Mesenchymal stem cell (in vitro differentiated cells and primary cell): ENCODE data around the gene CXCR2.

Experiments used
- DNase-seq: peaks from one replicate; pipeline ENCODE4 v3.0.0-alpha.2; 2013
- H2AFZ ChIP-seq: one replicate; pipeline ENCODE4 v1.6.1; 2013; ENCODE audit warnings: low read depth, mild to moderate bottlenecking, control low read depth, inconsistent platforms, low read length, moderate library complexity
- H2AK5ac ChIP-seq: 2 replicates; pipeline ENCODE4 v1.6.1; 2013; ENCODE audit warnings: low read length, moderate library complexity, mild to moderate bottlenecking, inconsistent platforms; ENCODE audit not compliant: severe bottlenecking
- H2BK120ac ChIP-seq: one replicate; pipeline ENCODE4 v1.6.1; 2013; ENCODE audit warnings: low read depth, mild to moderate bottlenecking, inconsistent platforms, low read length, moderate library complexity
- H2BK12ac ChIP-seq, 2 experiments: one replicate each; pipeline ENCODE4 v1.6.1; 2013; ENCODE audit warnings: inconsistent platforms in 2 of 2, low read length in 2 of 2, mild to moderate bottlenecking in 2 of 2, moderate library complexity in 2 of 2, control low read depth in 1 of 2
- H2BK15ac ChIP-seq: one replicate; pipeline ENCODE4 v1.6.1; 2013; ENCODE audit warnings: mild to moderate bottlenecking, low read depth, inconsistent platforms; ENCODE audit not compliant: poor library complexity, severe bottlenecking
- H2BK5ac ChIP-seq: 2 replicates; pipeline ENCODE4 v1.6.1; 2013; ENCODE audit warnings: low read depth, mild to moderate bottlenecking, low read length, control low read depth, inconsistent platforms; ENCODE audit not compliant: poor library complexity, severe bottlenecking
- H3K14ac ChIP-seq, 2 experiments: one replicate each; pipeline ENCODE4 v1.6.1; 2013; ENCODE audit warnings: inconsistent platforms in 2 of 2, low read length in 2 of 2, control low read depth in 1 of 2, mild to moderate bottlenecking in 1 of 2, moderate library complexity in 1 of 2
- H3K18ac ChIP-seq, 2 experiments: one replicate each; pipeline ENCODE4 v1.6.1; 2013; ENCODE audit warnings: inconsistent platforms in 2 of 2, low read length in 2 of 2, control low read depth in 1 of 2, low read depth in 1 of 2, mild to moderate bottlenecking in 1 of 2
- H3K23ac ChIP-seq, 2 experiments: one replicate each; pipeline ENCODE4 v1.6.1; 2013; ENCODE audit warnings: inconsistent platforms in 2 of 2, low read length in 2 of 2, mild to moderate bottlenecking in 2 of 2, moderate library complexity in 2 of 2, control low read depth in 1 of 2
- H3K27ac ChIP-seq: 2 replicates; pipeline ENCODE4 v1.5.1; 2013; ENCODE audit warnings: mild to moderate bottlenecking, moderate library complexity, low read length, control low read depth, inconsistent platforms; ENCODE audit not compliant: poor library complexity, severe bottlenecking
- H3K27me3 ChIP-seq, 2 experiments: 2 replicates each; pipeline versions ENCODE4 v1.6.1 to v1.7.0; 2013; ENCODE audit warnings: low read length in 2 of 2, mild to moderate bottlenecking in 2 of 2, moderate library complexity in 2 of 2, control low read depth in 1 of 2, inconsistent platforms in 1 of 2; ENCODE audit not compliant: control insufficient read depth in 1 of 2, insufficient read depth in 1 of 2
- H3K36me3 ChIP-seq, 2 experiments: 2 replicates each; pipeline versions ENCODE4 v1.6.1 to v1.7.0; 2013; ENCODE audit warnings: low read length in 2 of 2, control low read depth in 1 of 2, inconsistent platforms in 1 of 2, low read depth in 1 of 2, mild to moderate bottlenecking in 1 of 2; ENCODE audit not compliant: insufficient read depth in 2 of 2, control insufficient read depth in 1 of 2
- H3K4ac ChIP-seq, 2 experiments: one replicate each; pipeline ENCODE4 v1.6.1; 2013; ENCODE audit warnings: inconsistent platforms in 2 of 2, low read length in 2 of 2, mild to moderate bottlenecking in 2 of 2, moderate library complexity in 2 of 2, control low read depth in 1 of 2, low read depth in 1 of 2
- H3K4me1 ChIP-seq: 2 replicates; pipeline ENCODE4 v1.6.1; 2013; ENCODE audit warnings: low read depth, low read length, control low read depth; ENCODE audit not compliant: control insufficient read depth, insufficient read depth
- H3K4me2 ChIP-seq: 2 replicates; pipeline ENCODE4 v1.6.1; 2013; ENCODE audit warnings: low read length, mild to moderate bottlenecking, inconsistent platforms; ENCODE audit not compliant: poor library complexity, severe bottlenecking
- H3K4me3 ChIP-seq, 2 experiments: 2 replicates each; pipeline versions ENCODE4 v1.5.1 to v1.7.0; 2013; ENCODE audit warnings: low read length in 2 of 2, mild to moderate bottlenecking in 2 of 2, control low read depth in 1 of 2, low read depth in 1 of 2; ENCODE audit not compliant: insufficient read depth in 1 of 2
- H3K79me1 ChIP-seq: replicated peaks from 2 replicates; pipeline ENCODE4 v1.6.1; 2013; ENCODE audit warnings: mild to moderate bottlenecking, control low read depth, low read length, inconsistent platforms; ENCODE audit not compliant: poor library complexity, severe bottlenecking
- H3K9ac ChIP-seq: 2 replicates; pipeline ENCODE4 v1.7.0; 2013; ENCODE audit warnings: mild to moderate bottlenecking, low read length, moderate library complexity
- H3K9me3 ChIP-seq: 2 replicates; pipeline ENCODE4 v1.7.0; 2013; ENCODE audit warnings: mild to moderate bottlenecking, low read length; ENCODE audit not compliant: control insufficient read depth
- H4K8ac ChIP-seq: one replicate; pipeline ENCODE4 v1.6.1; 2013; ENCODE audit warnings: inconsistent platforms, mild to moderate bottlenecking, low read length, moderate library complexity
- H4K91ac ChIP-seq: one replicate; pipeline ENCODE4 v1.6.1; 2013; ENCODE audit warnings: mild to moderate bottlenecking, low read length, inconsistent platforms
- WGBS: methylation state at CpG from one replicate; pipeline ENCODE4 v1.1.7; 2013; ENCODE audit warnings: mixed read lengths; 5-methylcytosine and 5-hydroxymethylcytosine counted together

The CXCR2 gene

GRCh38 chr2:218089259-218089658 is 36.6 kb upstream of the CXCR2 start:
- no peak overlapping the region for H3K14ac ChIP-seq
- no peak overlapping the region for H4K91ac ChIP-seq
- no peak overlapping the region for H2BK15ac ChIP-seq
- no peak overlapping the region for H2BK12ac ChIP-seq
- H3K23ac ChIP-seq = no peak overlapping the region
- H3K18ac ChIP-seq = no peak overlapping the region
- no peak overlapping the region for H3K27ac ChIP-seq
- 51% methylated on average over 5 of the region's 8 CpGs for WGBS
- H3K4me1 ChIP-seq = no peaks in the 10 kb centered on the region
- H3K4me3 ChIP-seq = no peak overlapping the region
- no peak overlapping the region for H3K4ac ChIP-seq
- no peak overlapping the region for H3K9ac ChIP-seq
- peak; percentile 35 for DNase-seq
- no peak overlapping the region for H4K8ac ChIP-seq
- H2AFZ ChIP-seq = no peak overlapping the region
- no peaks in the 10 kb centered on the region for H3K36me3 ChIP-seq
- no peak overlapping the region for H2AK5ac ChIP-seq
- no peak overlapping the region for H2BK120ac ChIP-seq
- H3K27me3 ChIP-seq = peaks cover 41 to 65% of the 10 kb centered on the region in 2 experiments
- no peaks in the 10 kb centered on the region for H3K79me1 ChIP-seq
- peaks cover 15% of the 10 kb centered on the region for H3K9me3 ChIP-seq
- no peak overlapping the region for H2BK5ac ChIP-seq
- H3K4me2 ChIP-seq = no peak overlapping the region

- Histone ChIP-seq H3K14ac (no peak overlapping the region), H3K23ac (no peak overlapping the region), H2BK120ac (no peak overlapping the region), H2BK5ac (no peak overlapping the region), H2BK12ac (no peak overlapping the region), H3K4me2 (no peak overlapping the region), H3K18ac (no peak overlapping the region), H3K4me3 (no peak overlapping the region), H3K9ac (no peak overlapping the region), H3K4me1 (no peaks in the 10 kb centered on the region), H2AFZ (no peak overlapping the region), H3K27ac (no peak overlapping the region), H3K79me1 (no peaks in the 10 kb centered on the region), H3K9me3 (peaks cover 4% of the 10 kb centered on the region), H3K4ac (no peak overlapping the region), H3K36me3 (no peaks in the 10 kb centered on the region), H2AK5ac (no peak overlapping the region), H4K91ac (no peak overlapping the region), H4K8ac (no peak overlapping the region), H2BK15ac (no peak overlapping the region), H3K27me3 (peaks cover 37 to 55% of the 10 kb centered on the region in 2 experiments)
- DNase-seq = no peak
- WGBS = 71% methylated on average over 3 of the region's 3 CpGs
Observed at GRCh38 chr2:218091746-218092145, 34.1 kb upstream of the CXCR2 start.

- Histone ChIP-seq H2BK120ac (no peak overlapping the region), H2AFZ (no peak overlapping the region), H2BK12ac (no peak overlapping the region), H3K9ac (no peak overlapping the region), H3K27me3 (peaks cover 30 to 59% of the 10 kb centered on the region in 2 experiments), H3K79me1 (no peaks in the 10 kb centered on the region), H3K14ac (no peak overlapping the region), H2BK5ac (no peak overlapping the region), H2AK5ac (no peak overlapping the region), H4K8ac (no peak overlapping the region), H3K36me3 (no peaks in the 10 kb centered on the region), H3K4me3 (no peak overlapping the region), H3K9me3 (no peaks in the 10 kb centered on the region), H3K4ac (no peak overlapping the region), H3K23ac (no peak overlapping the region), H3K4me2 (no peak overlapping the region), H4K91ac (no peak overlapping the region), H3K4me1 (no peaks in the 10 kb centered on the region), H3K27ac (no peak overlapping the region), H3K18ac (no peak overlapping the region), H2BK15ac (no peak overlapping the region)
- WGBS = 62% methylated on average over 2 of the region's 3 CpGs
- DNase-seq = no peak
Observed at GRCh38 chr2:218093879-218094278, 31.9 kb upstream of the CXCR2 start.

GRCh38 chr2:218095853-218096252 is 30.0 kb upstream of the CXCR2 start:
- Histone ChIP-seq H3K4me2 (no peak overlapping the region), H2BK15ac (no peak overlapping the region), H2BK12ac (no peak overlapping the region), H3K9ac (no peak overlapping the region), H4K8ac (no peak overlapping the region), H2AK5ac (no peak overlapping the region), H3K27me3 (peaks cover 18 to 59% of the 10 kb centered on the region in 2 experiments), H3K14ac (no peak overlapping the region), H3K4me3 (no peak overlapping the region), H3K79me1 (no peaks in the 10 kb centered on the region), H4K91ac (no peak overlapping the region), H2BK5ac (no peak overlapping the region), H3K36me3 (no peaks in the 10 kb centered on the region), H3K18ac (no peak overlapping the region), H3K9me3 (no peaks in the 10 kb centered on the region), H2AFZ (no peak overlapping the region), H3K23ac (no peak overlapping the region), H3K27ac (no peak overlapping the region), H3K4me1 (no peaks in the 10 kb centered on the region), H3K4ac (no peak overlapping the region), H2BK120ac (no peak overlapping the region)
- no peak for DNase-seq
- 88% methylated on average over 8 of the region's 8 CpGs for WGBS
